ENCODE results near the gene TMEM100. TPM values are rescaled to one million over a fixed set of nuclear protein-coding genes. Genes with fewer than 3 reads are reported as not detected.

TMEM100 gene
- total RNA-seq, 1 donor from 2014 or later, result 3.3 TPM

GRCh38 chr17:55746466-55746865, 23.8 kb upstream of the TMEM100 start:
- FAIRE-seq (no peak), DNase-seq (ENCODE audit: low spot score in 2 of 2) (no peak)

GRCh38 chr17:55745258-55745657, 22.6 kb upstream of the TMEM100 start:
- no peak for DNase-seq (ENCODE audit: low spot score in 2 of 2)
- FAIRE-seq, result no peak

GRCh38 chr17:55743103-55743679, 20.5 kb upstream of the TMEM100 start:
- DNase-seq (ENCODE audit: low spot score in 2 of 2) (no peak), FAIRE-seq (no peak)

- DNase-seq (ENCODE audit: low spot score in 2 of 2) (no peak), FAIRE-seq (no peak)
Measured at GRCh38 chr17:55742272-55743102, 19.8 kb upstream of the TMEM100 start.

- FAIRE-seq (no peak), DNase-seq (ENCODE audit: low spot score in 2 of 2) (no peak)
Measured at GRCh38 chr17:55741356-55741700, 18.7 kb upstream of the TMEM100 start.

- DNase-seq (ENCODE audit: low spot score in 2 of 2) (no peak), FAIRE-seq (no peak)
Measured at GRCh38 chr17:55740511-55741355, 18.1 kb upstream of the TMEM100 start.

GRCh38 chr17:55737976-55738501, 15.4 kb upstream of the TMEM100 start:
- no peak for DNase-seq (ENCODE audit: low spot score in 2 of 2)
- no peak for FAIRE-seq

GRCh38 chr17:55735731-55736405, 13.2 kb upstream of the TMEM100 start:
- FAIRE-seq (peak; percentile 42), DNase-seq (ENCODE audit: low spot score in 2 of 2) (no peak)

GRCh38 chr17:55734128-55734781, 11.6 kb upstream of the TMEM100 start:
- DNase-seq (ENCODE audit: low spot score in 2 of 2), result no peak

GRCh38 chr17:55731586-55732250, 9.1 kb upstream of the TMEM100 start:
- FAIRE-seq, result no peak

More at GRCh38 chr17:55734128-55734781, 11.6 kb upstream of the TMEM100 start:
- FAIRE-seq, result no peak

GRCh38 chr17:55730808-55731207, 8.1 kb upstream of the TMEM100 start:
- FAIRE-seq (no peak), DNase-seq (ENCODE audit: low spot score in 2 of 2) (no peak)

More at GRCh38 chr17:55731586-55732250, 9.1 kb upstream of the TMEM100 start:
- no peak for DNase-seq (ENCODE audit: low spot score in 2 of 2)

GRCh38 chr17:55730380-55730779, 7.7 kb upstream of the TMEM100 start:
- DNase-seq (ENCODE audit: low spot score in 2 of 2) (no peak), FAIRE-seq (no peak)

- FAIRE-seq (no peak), DNase-seq (ENCODE audit: low spot score in 2 of 2) (no peak)
Measured at GRCh38 chr17:55729484-55729883, 6.8 kb upstream of the TMEM100 start.

GRCh38 chr17:55728833-55729232, 6.2 kb upstream of the TMEM100 start:
- FAIRE-seq, result no peak

GRCh38 chr17:55728361-55728760, 5.7 kb upstream of the TMEM100 start:
- no peak for FAIRE-seq

More at GRCh38 chr17:55728833-55729232, 6.2 kb upstream of the TMEM100 start:
- no peak for DNase-seq (ENCODE audit: low spot score in 2 of 2)

GRCh38 chr17:55727920-55728319, 5.3 kb upstream of the TMEM100 start:
- no peak for FAIRE-seq
- DNase-seq (ENCODE audit: low spot score in 2 of 2), result no peak

More at GRCh38 chr17:55728361-55728760, 5.7 kb upstream of the TMEM100 start:
- DNase-seq (ENCODE audit: low spot score in 2 of 2), result no peak

GRCh38 chr17:55727275-55727674, 4.6 kb upstream of the TMEM100 start:
- no peak for DNase-seq (ENCODE audit: low spot score in 2 of 2)
- no peak for FAIRE-seq

- FAIRE-seq, result no peak
- DNase-seq (ENCODE audit: low spot score in 2 of 2), result no peak
Measured at GRCh38 chr17:55726440-55726839, 3.8 kb upstream of the TMEM100 start.

GRCh38 chr17:55723488-55723848, 804 bp upstream of the TMEM100 start:
- FAIRE-seq (no peak), DNase-seq (ENCODE audit: low spot score in 2 of 2) (no peak)
